Esophagus (tissue), 2 donors: ENCODE data around the gene MACROD2. TPM values are rescaled to one million over a fixed set of nuclear protein-coding genes. Genes with fewer than 3 reads are reported as not detected.

Experiments used
- H3K27ac ChIP-seq, 2 donors: one replicate each; pipeline ENCODE4 v1.5.1; 2013; ENCODE audit warnings: low read depth in 2 of 2, mild to moderate bottlenecking in 2 of 2, inconsistent platforms in 1 of 2, low read length in 1 of 2, moderate library complexity in 1 of 2
- H3K27me3 ChIP-seq, 2 donors: one replicate each; pipeline ENCODE4 v1.6.1; 2013; ENCODE audit warnings: low read length in 2 of 2, control low read depth in 1 of 2, mild to moderate bottlenecking in 1 of 2; ENCODE audit not compliant: insufficient read depth in 2 of 2, control insufficient read depth in 1 of 2
- H3K36me3 ChIP-seq, 2 donors: one replicate each; pipeline ENCODE4 v1.6.1; 2013; ENCODE audit warnings: low read length in 1 of 2; ENCODE audit not compliant: control insufficient read depth in 2 of 2, insufficient read depth in 2 of 2
- H3K4me1 ChIP-seq, 2 donors: one replicate each; pipeline ENCODE4 v1.6.1; 2013; ENCODE audit warnings: low read length in 1 of 2; ENCODE audit not compliant: control insufficient read depth in 2 of 2, insufficient read depth in 2 of 2
- H3K4me3 ChIP-seq, 2 donors: one replicate each; pipeline ENCODE4 v1.5.1; 2013; ENCODE audit warnings: low read length in 2 of 2, mild to moderate bottlenecking in 2 of 2, low read depth in 1 of 2, moderate library complexity in 1 of 2
- H3K9me3 ChIP-seq, 2 donors: one replicate each; pipeline ENCODE4 v1.6.1; 2013; ENCODE audit warnings: mild to moderate bottlenecking in 2 of 2, low read depth in 1 of 2, low read length in 1 of 2, moderate library complexity in 1 of 2; ENCODE audit not compliant: control insufficient read depth in 2 of 2, insufficient read depth in 1 of 2
- WGBS, 2 donors: extraction: QIAGEN DNeasy Blood & Tissue Kit; methylation state at CpG; one replicate each; pipeline ENCODE4 v1.1.7; 2013; 5-methylcytosine and 5-hydroxymethylcytosine counted together
- polyA plus RNA-seq, 2 donors: library from polyadenylated mRNA; stranded (reverse); fragments of 200-250 nt; gene quantifications; one replicate each; pipeline ENCODE4 v1.2.3, GENCODE V29; 2013
- donor health status: healthy with polysubstance abuse.
- donor health status: Bipolar disorder and iron deficiency.

The MACROD2 gene
- polyA plus RNA-seq, 2 donors, result 0.64 to 1.9 TPM

- 88 to 89% methylated on average over 4 of the region's 4 CpGs for WGBS, 2 donors
- no peaks in the 10 kb centered on the region for H3K27me3 ChIP-seq
- no peaks in the 10 kb centered on the region for H3K36me3 ChIP-seq
- no peaks in the 10 kb centered on the region for H3K9me3 ChIP-seq
- no peak overlapping the region for H3K27ac ChIP-seq
- no peak overlapping the region for H3K4me3 ChIP-seq
- no peaks in the 10 kb centered on the region for H3K4me1 ChIP-seq
Measured at GRCh38 chr20:16097788-16098187, 2102.5 kb downstream of the MACROD2 start.

GRCh38 chr20:16098890-16099639 lies 2103.7 kb downstream of the MACROD2 start:
- Histone ChIP-seq H3K9me3 (no peaks in the 10 kb centered on the region), H3K4me1 (no peaks in the 10 kb centered on the region), H3K27ac (no peak overlapping the region), H3K27me3 (no peaks in the 10 kb centered on the region), H3K36me3 (no peaks in the 10 kb centered on the region), H3K4me3 (no peak overlapping the region)
- 66 to 76% methylated on average over 7 of the region's 7 CpGs for WGBS, 2 donors

- Histone ChIP-seq H3K27me3 (no peaks in the 10 kb centered on the region), H3K4me1 (no peaks in the 10 kb centered on the region), H3K36me3 (no peaks in the 10 kb centered on the region), H3K4me3 (no peak overlapping the region), H3K27ac (no peak overlapping the region), H3K9me3 (no peaks in the 10 kb centered on the region)
- 86 to 87% methylated on average over 3 of the region's 3 CpGs for WGBS, 2 donors
Measured at GRCh38 chr20:16100111-16100510, 2104.8 kb downstream of the MACROD2 start.

GRCh38 chr20:16100767-16101166 lies 2105.5 kb downstream of the MACROD2 start:
- no peaks in the 10 kb centered on the region for H3K27me3 ChIP-seq
- no peaks in the 10 kb centered on the region for H3K36me3 ChIP-seq
- WGBS, 2 donors, result 80 to 84% methylated on average over 4 of the region's 4 CpGs
- no peak overlapping the region for H3K4me3 ChIP-seq
- H3K9me3 ChIP-seq, result no peaks in the 10 kb centered on the region
- H3K4me1 ChIP-seq, result no peaks in the 10 kb centered on the region
- H3K27ac ChIP-seq, result no peak overlapping the region

Other genes with a start within 250 kb of the MACROD2 start
- 1 to 10 TPM; 6.4 to 8.8 TPM for gene ESF1, start 210.6 kb upstream of the MACROD2 start, polyA plus RNA-seq
- 10 to 100 TPM; 12.8 to 21.7 TPM for gene NDUFAF5, start 210.5 kb upstream of the MACROD2 start, polyA plus RNA-seq
- not detected for gene SEL1L2, start 4.9 kb upstream of the MACROD2 start, polyA plus RNA-seq